ENCODE measurements around the gene CALCR. TPM values are rescaled to one million over a fixed set of nuclear protein-coding genes. Genes with fewer than 3 reads are reported as not detected.
"Not testable (repeated sequence)": the region's sequence is repeated elsewhere in the genome, so short reads cannot be mapped to it uniquely, and the experiment has no call there.

CALCR gene
- total and polyA plus RNA-seq, 7 experiments from 2014 or later, result not detected

GRCh38 chr7:93594250-93594649, 19.7 kb upstream of the CALCR start:
- no peak overlapping the region for H3K4me3 Mint-ChIP-seq
- no peaks in the 10 kb centered on the region for H3K36me3 ChIP-seq (ENCODE audit: control insufficient read depth in 2 of 3, insufficient read depth in 3 of 3, low read length in 3 of 3)
- no peaks in the 10 kb centered on the region for H3K36me3 Mint-ChIP-seq
- no peaks in the 10 kb centered on the region for H3K9me3 ChIP-seq (ENCODE audit: control insufficient read depth in 2 of 3, low read length in 3 of 3)
- POLR2A ChIA-PET, result no interaction called here
- H3K27me3 Mint-ChIP-seq, result no peaks in the 10 kb centered on the region
- H3K27ac ChIP-seq (ENCODE audit: low read depth, low read length), result no peak overlapping the region
- ATAC-seq (no peak), DNase-seq (no peak)
- no peaks in the 10 kb centered on the region for H3K4me1 ChIP-seq (ENCODE audit: control insufficient read depth in 2 of 2, insufficient read depth in 2 of 2, low read length in 2 of 2)
- H3K4me1 Mint-ChIP-seq, result no peaks in the 10 kb centered on the region
- no peak overlapping the region for H3K27ac Mint-ChIP-seq
- CTCF ChIA-PET, result no interaction called here
- intact Hi-C loops (cut with micrococcal nuclease), result no loop called here
- H3K4me3 ChIP-seq (ENCODE audit: low read length), result no peak overlapping the region
- peaks cover 0 to 5% (median 2%) of the 10 kb centered on the region in 11 donors for H3K9me3 Mint-ChIP-seq
- no peaks in the 10 kb centered on the region for H3K27me3 ChIP-seq (ENCODE audit: control insufficient read depth in 2 of 2, insufficient read depth in 2 of 2, low read length in 2 of 2)

- no peak overlapping the region for H3K27ac Mint-ChIP-seq
- H3K27me3 Mint-ChIP-seq, result no peaks in the 10 kb centered on the region
- DNase-seq (no peak), ATAC-seq (no peak)
- CTCF ChIA-PET, result no interaction called here
- Histone ChIP-seq H3K36me3 (ENCODE audit: control insufficient read depth in 2 of 3, insufficient read depth in 3 of 3, low read length in 3 of 3) (no peaks in the 10 kb centered on the region), H3K27ac (ENCODE audit: low read depth, low read length) (no peak overlapping the region), H3K4me1 (ENCODE audit: control insufficient read depth in 2 of 2, insufficient read depth in 2 of 2, low read length in 2 of 2) (no peaks in the 10 kb centered on the region), H3K4me3 (ENCODE audit: low read length) (no peak overlapping the region), H3K9me3 (ENCODE audit: control insufficient read depth in 2 of 3, low read length in 3 of 3) (no peaks in the 10 kb centered on the region), H3K27me3 (ENCODE audit: control insufficient read depth in 2 of 2, insufficient read depth in 2 of 2, low read length in 2 of 2) (no peaks in the 10 kb centered on the region)
- POLR2A ChIA-PET, result no interaction called here
- peaks cover 0 to 7% (median 4%) of the 10 kb centered on the region in 11 donors for H3K9me3 Mint-ChIP-seq
- no peak overlapping the region for H3K4me3 Mint-ChIP-seq
- no peaks in the 10 kb centered on the region for H3K36me3 Mint-ChIP-seq
- intact Hi-C loops (cut with micrococcal nuclease), result no loop called here
- H3K4me1 Mint-ChIP-seq, result no peaks in the 10 kb centered on the region
These were observed 18.2 kb upstream of the CALCR start for GRCh38 chr7:93592588-93593266.

GRCh38 chr7:93591224-93592050, 16.9 kb upstream of the CALCR start:
- H3K27me3 Mint-ChIP-seq; H3K36me3 ChIP-seq (ENCODE audit: control insufficient read depth in 2 of 3, insufficient read depth in 3 of 3, low read length in 3 of 3); H3K27me3 ChIP-seq (ENCODE audit: control insufficient read depth in 2 of 2, insufficient read depth in 2 of 2, low read length in 2 of 2); DNase-seq; POLR2A ChIA-PET; H3K4me3 Mint-ChIP-seq; H3K9me3 ChIP-seq (ENCODE audit: control insufficient read depth in 2 of 3, low read length in 3 of 3); H3K4me1 ChIP-seq (ENCODE audit: control insufficient read depth in 2 of 2, insufficient read depth in 2 of 2, low read length in 2 of 2); H3K4me1 Mint-ChIP-seq; H3K27ac ChIP-seq (ENCODE audit: low read depth, low read length); H3K36me3 Mint-ChIP-seq; ATAC-seq; H3K4me3 ChIP-seq (ENCODE audit: low read length); CTCF ChIA-PET; intact Hi-C loops (cut with micrococcal nuclease); H3K9me3 Mint-ChIP-seq: not testable (repeated sequence)
- H3K27ac Mint-ChIP-seq, result peak overlapping the region in 1 of 9 donors; percentile 6

DNA sequence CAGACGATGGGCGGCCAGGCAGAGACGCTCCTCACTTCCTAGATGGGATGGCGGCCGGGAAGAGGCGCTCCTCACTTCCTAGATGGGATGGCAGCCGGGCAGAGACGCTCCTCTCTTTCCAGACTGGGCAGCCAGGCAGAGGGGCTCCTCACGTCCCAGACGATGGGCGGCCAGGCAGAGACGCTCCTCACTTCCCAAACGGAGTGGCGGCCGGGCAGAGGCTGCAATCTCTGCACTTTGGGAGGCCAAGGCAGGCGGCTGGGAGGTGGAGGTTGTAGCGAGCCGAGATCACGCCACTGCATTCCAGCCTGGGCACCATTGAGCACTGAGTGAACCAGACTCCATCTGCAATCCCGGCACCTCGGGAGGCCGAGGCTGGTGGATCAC, 11.9 kb upstream of the CALCR start:
- H3K36me3 ChIP-seq (ENCODE audit: control insufficient read depth in 2 of 3, insufficient read depth in 3 of 3, low read length in 3 of 3); intact Hi-C loops (cut with micrococcal nuclease); H3K4me1 ChIP-seq (ENCODE audit: control insufficient read depth in 2 of 2, insufficient read depth in 2 of 2, low read length in 2 of 2); POLR2A ChIA-PET; H3K27ac Mint-ChIP-seq; H3K4me3 Mint-ChIP-seq; H3K27me3 Mint-ChIP-seq; H3K4me1 Mint-ChIP-seq; H3K27me3 ChIP-seq (ENCODE audit: control insufficient read depth in 2 of 2, insufficient read depth in 2 of 2, low read length in 2 of 2); H3K36me3 Mint-ChIP-seq; H3K27ac ChIP-seq (ENCODE audit: low read depth, low read length); CTCF ChIA-PET; H3K4me3 ChIP-seq (ENCODE audit: low read length); ATAC-seq; DNase-seq; H3K9me3 ChIP-seq (ENCODE audit: control insufficient read depth in 2 of 3, low read length in 3 of 3): not testable (repeated sequence)
- peaks cover 0 to 13% (median 3%) of the 10 kb centered on the region in 11 donors for H3K9me3 Mint-ChIP-seq

DNA sequence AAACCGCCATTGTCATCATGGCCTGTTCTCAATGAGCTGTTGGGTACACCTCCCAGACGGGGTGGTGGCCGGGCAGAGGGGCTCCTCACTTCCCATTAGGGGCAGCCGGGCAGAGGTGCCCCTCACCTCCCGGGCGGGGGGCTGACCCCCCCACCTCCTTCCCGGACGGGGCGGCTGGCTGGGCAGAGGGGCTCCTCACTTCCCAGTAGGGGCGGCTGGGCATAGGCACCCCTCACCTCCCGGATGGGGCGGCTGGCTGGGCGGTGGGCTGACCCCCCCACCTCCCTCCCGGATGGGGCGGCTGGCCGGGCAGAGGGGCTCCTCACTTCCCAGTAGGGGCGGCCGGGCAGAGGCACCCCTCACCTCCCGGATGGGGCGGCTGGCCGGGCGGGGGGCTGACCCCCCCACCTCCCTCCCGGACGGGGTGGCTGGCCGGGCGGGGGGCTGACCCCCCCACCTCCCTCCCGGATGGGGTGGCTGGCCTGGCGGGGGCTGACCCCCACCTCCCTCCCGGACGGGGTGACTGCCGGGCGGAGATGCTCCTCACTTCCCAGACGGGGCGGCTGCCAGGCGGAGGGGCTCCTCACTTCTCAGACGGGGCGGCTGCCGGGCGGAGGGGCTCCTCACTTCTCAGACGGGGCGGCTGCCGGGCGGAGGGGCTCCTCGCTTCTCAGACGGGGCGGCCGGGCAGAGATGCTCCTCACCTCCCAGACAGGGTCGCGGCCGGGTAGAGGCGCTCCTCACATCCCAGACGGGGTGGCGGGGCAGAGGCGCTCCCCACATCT, 11.4 kb upstream of the CALCR start:
- CTCF ChIA-PET; H3K4me1 ChIP-seq (ENCODE audit: control insufficient read depth in 2 of 2, insufficient read depth in 2 of 2, low read length in 2 of 2); H3K27me3 ChIP-seq (ENCODE audit: control insufficient read depth in 2 of 2, insufficient read depth in 2 of 2, low read length in 2 of 2); intact Hi-C loops (cut with micrococcal nuclease); H3K27ac Mint-ChIP-seq; H3K4me3 ChIP-seq (ENCODE audit: low read length); H3K9me3 ChIP-seq (ENCODE audit: control insufficient read depth in 2 of 3, low read length in 3 of 3); ATAC-seq; H3K36me3 ChIP-seq (ENCODE audit: control insufficient read depth in 2 of 3, insufficient read depth in 3 of 3, low read length in 3 of 3); POLR2A ChIA-PET; H3K27me3 Mint-ChIP-seq; H3K4me1 Mint-ChIP-seq; DNase-seq; H3K27ac ChIP-seq (ENCODE audit: low read depth, low read length); H3K4me3 Mint-ChIP-seq; H3K36me3 Mint-ChIP-seq: not testable (repeated sequence)
- peaks cover 0 to 13% (median 3%) of the 10 kb centered on the region in 11 donors for H3K9me3 Mint-ChIP-seq

DNA sequence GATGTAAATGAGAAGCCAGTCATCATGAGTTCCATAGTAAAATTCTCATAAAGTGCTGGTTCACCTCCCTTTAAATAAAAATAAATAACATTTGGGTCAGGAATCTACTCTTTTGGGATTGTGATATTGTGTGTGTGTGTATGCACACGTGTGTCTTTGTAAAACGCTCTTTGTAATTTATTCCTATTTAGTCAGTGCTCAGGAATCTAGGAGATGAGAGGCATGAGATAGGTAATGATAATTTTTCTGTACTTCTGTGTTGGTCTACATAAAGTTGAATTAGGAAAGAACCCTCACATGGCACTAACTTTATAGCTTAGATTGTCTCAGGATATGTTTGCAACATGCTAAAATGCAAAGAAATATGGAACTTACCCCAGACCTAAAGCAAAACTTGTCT, 4.9 kb upstream of the CALCR start:
- no peak overlapping the region for H3K27ac ChIP-seq (ENCODE audit: low read depth, low read length)
- H3K4me1 Mint-ChIP-seq, result peaks cover 0 to 2% (median 0%) of the 10 kb centered on the region in 7 donors
- no peak overlapping the region for H3K4me3 ChIP-seq (ENCODE audit: low read length)
- H3K36me3 ChIP-seq (ENCODE audit: control insufficient read depth in 2 of 3, insufficient read depth in 3 of 3, low read length in 3 of 3), result no peaks in the 10 kb centered on the region
- no peaks in the 10 kb centered on the region for H3K4me1 ChIP-seq (ENCODE audit: control insufficient read depth in 2 of 2, insufficient read depth in 2 of 2, low read length in 2 of 2)
- H3K9me3 ChIP-seq (ENCODE audit: control insufficient read depth in 2 of 3, low read length in 3 of 3), result no peaks in the 10 kb centered on the region
- no peaks in the 10 kb centered on the region for H3K27me3 ChIP-seq (ENCODE audit: control insufficient read depth in 2 of 2, insufficient read depth in 2 of 2, low read length in 2 of 2)
- ChIA-PET POLR2A (no interaction called here), CTCF (no interaction called here)
- no peak for DNase-seq
- H3K4me3 Mint-ChIP-seq, result no peak overlapping the region
- intact Hi-C loops (cut with micrococcal nuclease), result no loop called here
- peaks cover 0 to 8% (median 0%) of the 10 kb centered on the region in 11 donors for H3K9me3 Mint-ChIP-seq
- H3K27me3 Mint-ChIP-seq, result peaks cover 20 to 33% (median 25%) of the 10 kb centered on the region in 5 donors
- H3K27ac Mint-ChIP-seq, result no peak overlapping the region
- no peak for ATAC-seq
- H3K36me3 Mint-ChIP-seq, result no peaks in the 10 kb centered on the region

Measured in naive thymus-derived CD4-positive, alpha-beta T cell (primary cell).